GM19468 (cell line): ENCODE measurements around the gene PTPRO.

Source experiments
- ATAC-seq: cut with Tn5 transposase; IDR thresholded peaks from one replicate; pipeline ENCODE4 v1.9.1; 2021; ENCODE audit warnings: mild to moderate bottlenecking, moderate library complexity, moderate number of reproducible peaks; ENCODE audit not compliant: unreplicated experiment; ENCODE audit errors: extremely low read depth

PTPRO gene

GRCh38 chr12:15629761-15630160 lies 307.5 kb downstream of the PTPRO start:
- ATAC-seq, result no peak

- ATAC-seq, result no peak
Measured at GRCh38 chr12:15631007-15631715, 308.9 kb downstream of the PTPRO start.

GRCh38 chr12:15632708-15633107 lies 310.4 kb downstream of the PTPRO start:
- no peak for ATAC-seq

GRCh38 chr12:15633201-15633600 lies 310.9 kb downstream of the PTPRO start:
- ATAC-seq, result no peak

DNA sequence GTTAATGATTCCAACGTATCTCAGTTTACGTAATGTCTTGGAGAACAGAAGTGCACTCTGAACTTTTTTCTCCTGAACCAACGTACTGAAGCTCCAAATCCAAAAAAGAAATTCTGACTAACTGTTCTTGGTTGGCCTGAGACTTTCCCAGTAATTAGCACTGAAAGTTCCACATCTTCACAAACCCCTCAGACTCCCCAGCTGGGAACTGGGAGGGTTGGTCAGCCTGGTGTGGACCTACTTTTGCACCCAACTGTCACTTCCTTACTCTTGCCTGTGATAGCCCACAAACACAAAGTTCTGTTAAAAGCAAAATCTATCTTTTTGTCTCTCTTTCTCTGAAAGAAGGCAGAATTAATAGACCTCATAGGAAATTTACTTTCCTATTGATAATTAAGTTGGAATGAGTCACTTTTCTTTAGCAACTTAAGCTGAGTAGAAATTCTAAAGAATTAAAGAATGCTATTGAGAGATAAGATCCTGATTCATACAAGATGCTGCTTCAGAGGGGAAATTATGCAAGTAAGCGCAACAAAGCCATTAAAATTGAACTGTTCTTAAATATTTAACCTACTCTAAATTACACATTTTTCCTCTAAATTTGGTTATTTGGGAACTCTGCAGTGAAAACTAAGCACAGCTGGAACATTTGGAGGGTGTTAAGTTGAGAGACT lies 311.8 kb downstream of the PTPRO start:
- no peak for ATAC-seq

GRCh38 chr12:15636060-15636890 lies 314.0 kb downstream of the PTPRO start:
- no peak for ATAC-seq

- ATAC-seq, result no peak
Measured at GRCh38 chr12:15638231-15638630, 315.9 kb downstream of the PTPRO start.

DNA sequence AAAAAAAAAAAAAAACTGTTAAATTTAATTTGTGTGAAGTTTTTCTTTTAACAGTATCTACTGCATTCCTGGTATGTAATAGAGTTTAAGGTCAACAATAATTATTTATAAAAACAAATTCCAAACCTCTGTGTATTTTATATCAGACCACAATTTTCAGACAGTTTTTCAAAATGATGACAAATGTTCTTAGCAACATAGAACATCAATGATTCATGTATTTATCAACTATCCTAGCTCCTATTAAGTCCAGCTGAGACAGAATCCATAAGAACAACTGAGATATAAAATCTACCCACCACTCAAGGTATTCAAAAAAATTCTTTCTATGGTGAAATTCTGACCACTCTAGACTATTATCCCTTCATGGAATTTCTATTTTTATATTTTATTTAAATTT lies 322.4 kb downstream of the PTPRO start:
- ATAC-seq, result no peak

DNA sequence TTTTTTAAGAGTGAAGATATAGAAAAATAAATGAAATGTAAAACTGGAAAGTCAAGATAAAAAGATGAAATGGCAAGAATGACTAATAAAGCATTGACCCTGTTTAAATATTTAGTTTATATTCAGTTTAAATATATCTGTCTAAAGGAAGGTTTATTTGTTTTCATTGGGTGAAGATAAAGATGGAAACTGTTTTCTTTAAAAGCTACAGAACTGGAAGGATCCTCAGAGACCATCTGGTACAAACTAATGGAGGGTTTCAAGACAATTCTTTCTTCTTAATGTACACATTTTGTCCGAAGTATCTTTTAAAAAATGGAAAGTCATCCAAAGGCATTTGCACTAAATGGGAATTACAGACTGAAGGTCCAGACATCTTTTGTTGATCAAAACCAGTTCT lies 324.3 kb downstream of the PTPRO start:
- no peak for ATAC-seq
